Heart left ventricle (tissue), 16 donors: ENCODE measurements around the gene ITPR2. TPM values are rescaled to one million over a fixed set of nuclear protein-coding genes. Genes with fewer than 3 reads are reported as not detected.

Source experiments
- ATAC-seq, 4 donors: fragments of 200-7000 bp; cut with Tn5 transposase; one replicate each; pipeline ENCODE4 v1.9.1; 2020 to 2022; ENCODE audit warnings: moderate library complexity in 4 of 4, mild to moderate bottlenecking in 3 of 4, moderate number of reproducible peaks in 1 of 4
- DNase-seq, 5 donors: peaks; one replicate each; pipeline ENCODE4 v3.0.0-alpha.2; 2020
- H3K27ac ChIP-seq, 12 donors: fragments of 200-600 bp; sonication (generic) in 4 of 12; one replicate each; pipeline versions ENCODE4 v1.5.0 to v1.8.0; 2016 to 2022; ENCODE audit warnings: mild to moderate bottlenecking in 2 of 12
- H3K27me3 ChIP-seq, 9 donors: fragments of 200-600 bp; sonication (generic) in 2 of 9; one replicate each; pipeline versions ENCODE4 v1.5.1 to v1.8.0; 2016 to 2022; ENCODE audit warnings: mild to moderate bottlenecking in 3 of 9
- H3K36me3 ChIP-seq, 9 donors: fragments of 200-600 bp; sonication (generic) in 2 of 9; one replicate each; pipeline versions ENCODE4 v1.5.0 to v1.8.0; 2018 to 2022; ENCODE audit warnings: mild to moderate bottlenecking in 2 of 9
- H3K4me1 ChIP-seq, 12 donors: fragments of 200-600 bp; sonication (generic) in 4 of 12; one replicate each; pipeline versions ENCODE4 v1.5.0 to v1.8.0; 2016 to 2022; ENCODE audit warnings: mild to moderate bottlenecking in 3 of 12
- H3K4me3 ChIP-seq, 12 donors: fragments of 200-600 bp; sonication (generic) in 4 of 12; one replicate each; pipeline versions ENCODE4 v1.5.0 to v1.8.0; 2017 to 2022; ENCODE audit warnings: mild to moderate bottlenecking in 9 of 12, moderate library complexity in 4 of 12
- H3K9me3 ChIP-seq, 12 donors: fragments of 200-600 bp; sonication (generic) in 4 of 12; one replicate each; pipeline versions ENCODE4 v1.5.0 to v1.8.0; 2016 to 2022; ENCODE audit warnings: mild to moderate bottlenecking in 1 of 12
- CTCF ChIP-seq, 12 donors: fragments of 200-600 bp; sonication (generic) in 4 of 12; IDR thresholded peaks; one replicate each; pipeline versions ENCODE4 v1.5.0 to v1.8.0; 2018 to 2022; ENCODE audit warnings: antibody characterized with exemption in 12 of 12, mild to moderate bottlenecking in 5 of 12
- POLR2A ChIP-seq, 2 donors: fragments of 450-650 bp; IDR thresholded peaks; one replicate each; pipeline ENCODE4 v1.6.1; 2017; ENCODE audit warnings: antibody characterized with exemption in 2 of 2, mild to moderate bottlenecking in 2 of 2, moderate library complexity in 2 of 2
- WGBS, 4 donors: extraction: QIAGEN DNeasy Blood & Tissue Kit in 2 of 4; methylation state at CpG; one replicate each; pipeline versions ENCODE4 v1.1.5 to v1.1.7; 2013 to 2018; 5-methylcytosine and 5-hydroxymethylcytosine counted together
- intact Hi-C, 10 donors: fragments of 100-400 bp; cut with DNase I; formaldehyde crosslinking; loops; one replicate each; pipeline versions ENCODE4 v1.11.1 to v1.14.2; 2022
- polyA plus RNA-seq, 2 donors: library from polyadenylated mRNA; stranded (reverse); fragments of 200-250 nt; gene quantifications; one replicate each; pipeline ENCODE4 v1.2.3, GENCODE V29; 2013
- total RNA-seq, 9 donors: library from RNA; depleted of rRNA in 2 of 9; stranded (reverse); fragments of >200 nt in 2 of 9; fragmentation: NEBNext Ultra II Directional in 3 of 9; extraction: Animal tissue kit (Norgen Biotek cat#: 25700) in 3 of 9; gene quantifications; one replicate each; pipeline versions ENCODE4 v1.1.0 to v1.2.4, GENCODE V29; 2016 to 2023
- donor health status: ischemic (EF 13 %, LVEDD 7.1; RV severe dilation, severe dysfunction).
- donor health status: healthy with polysubstance abuse.
- donor health status: DM: no; HTN: yes; CAD: no.
- donor health status: DM: no; HTN: no; CAD: no.
- donor health status: ischemic (EF 25% LVEDD 6.9; RV normal size, moderate dysfunction).
- donor health status: ischemic (EF 25% LVEDD 5.7; RV mildly dilated, moderate dysfunction).
- donor health status: healthy.
- donor health status: DM: yes; HTN: yes; CAD: no.
- donor health status: ischemic (EF 35%, LVEDD 5.7; RV mildly dilated, moderate dysfunction).
- donor health status: nonischemic (EF 11% LVEDD 7.7; RV severe dilation, severe dysfunction).
- donor health status: DM: yes; HTN: yes; CAD: no.
- donor health status: PGD.
- donor health status: ischemic (EF 29% LVEDD 5.4; RV normal size, mild dysfunction).
- donor health status: nonischemic (EF 23%, LVEDD 6.1; RV moderate dilation, normal function).

The ITPR2 gene
- total and polyA plus RNA-seq, 11 donors: 3.4 to 45.6 (median 11.8) TPM

- WGBS, 4 donors: 89 to 95% (median 92%) methylated on average over 13 of the region's 13 CpGs
- no peak for ATAC-seq
- H3K27ac ChIP-seq: no peak overlapping the region
- H3K9me3 ChIP-seq: no peaks in the 10 kb centered on the region
- no peaks in the 10 kb centered on the region for H3K27me3 ChIP-seq
- H3K36me3 ChIP-seq: peaks cover 0 to 20% (median 10%) of the 10 kb centered on the region in 9 donors
- TF ChIP-seq POLR2A (IDR thresholded peaks at IDR 0.05): no peak
- no peak for TF ChIP-seq CTCF (IDR thresholded peaks at IDR 0.05)
- no peak overlapping the region for H3K4me3 ChIP-seq
- no peak for DNase-seq
- H3K4me1 ChIP-seq: peaks cover 0 to 23% (median 0%) of the 10 kb centered on the region in 12 donors
- intact Hi-C loops: no loop called here
These were observed 493.0 kb downstream of the ITPR2 start for GRCh38 chr12:26339976-26340375.

- 79 to 82% (median 81%) methylated on average over 11 of the region's 11 CpGs for WGBS, 4 donors
- intact Hi-C loops: no loop called here
- Histone ChIP-seq H3K36me3 (peaks cover 0 to 20% (median 10%) of the 10 kb centered on the region in 9 donors), H3K27me3 (no peaks in the 10 kb centered on the region), H3K4me1 (peaks cover 0 to 23% (median 0%) of the 10 kb centered on the region in 12 donors), H3K4me3 (no peak overlapping the region), H3K27ac (no peak overlapping the region), H3K9me3 (no peaks in the 10 kb centered on the region)
- DNase-seq (no peak), ATAC-seq (no peak)
- TF ChIP-seq POLR2A (IDR thresholded peaks at IDR 0.05) (no peak), CTCF (IDR thresholded peaks at IDR 0.05) (no peak)
These were observed 494.1 kb downstream of the ITPR2 start for GRCh38 chr12:26338586-26339572.

- ATAC-seq (no peak), DNase-seq (no peak)
- peaks cover 0 to 13% (median 0%) of the 10 kb centered on the region in 12 donors for H3K4me1 ChIP-seq
- no peak overlapping the region for H3K27ac ChIP-seq
- intact Hi-C loops: no loop called here
- no peak for TF ChIP-seq CTCF (IDR thresholded peaks at IDR 0.05)
- TF ChIP-seq POLR2A (IDR thresholded peaks at IDR 0.05): no peak
- H3K4me3 ChIP-seq: no peak overlapping the region
- no peaks in the 10 kb centered on the region for H3K9me3 ChIP-seq
- WGBS, 4 donors: 85 to 90% (median 88%) methylated on average over 6 of the region's 6 CpGs
- H3K36me3 ChIP-seq: peaks cover 0 to 20% (median 10%) of the 10 kb centered on the region in 9 donors
- H3K27me3 ChIP-seq: no peaks in the 10 kb centered on the region
These were observed 497.3 kb downstream of the ITPR2 start for GRCh38 chr12:26335651-26336050.

DNA sequence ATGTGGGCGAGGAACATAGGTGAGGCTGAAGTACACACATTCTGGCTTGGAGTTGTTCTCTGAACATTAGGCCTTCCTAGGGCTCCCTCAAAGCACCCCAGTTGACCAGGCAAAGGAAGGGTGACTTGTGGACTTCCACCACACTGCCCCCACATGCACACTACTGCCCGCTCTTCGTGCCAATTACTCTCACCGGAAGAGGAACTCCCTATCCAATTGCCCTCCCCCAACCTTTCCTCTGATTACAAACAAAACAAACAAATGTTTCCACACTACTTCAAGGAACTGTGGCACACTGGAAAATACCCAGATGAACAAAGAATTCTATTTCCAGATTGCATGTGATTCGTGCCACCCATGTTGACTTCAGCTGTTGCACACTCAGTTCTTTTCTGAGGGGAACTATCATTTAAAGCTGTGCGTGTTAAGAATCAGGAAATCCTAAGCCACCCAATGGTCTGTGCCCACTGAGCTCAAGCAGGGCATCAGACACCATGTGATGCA lies 498.3 kb downstream of the ITPR2 start:
- intact Hi-C loops: no loop called here
- TF ChIP-seq CTCF (IDR thresholded peaks at IDR 0.05) (no peak), POLR2A (IDR thresholded peaks at IDR 0.05) (no peak)
- H3K4me1 ChIP-seq: peaks cover 0 to 3% (median 0%) of the 10 kb centered on the region in 12 donors
- 84 to 87% (median 85%) methylated on average over 6 of the region's 6 CpGs for WGBS, 4 donors
- ATAC-seq: peak; percentile 63 to 84 (median 74)
- H3K27ac ChIP-seq: peak overlapping the region in 1 of 12 donors; percentile 12
- H3K36me3 ChIP-seq: peaks cover 0 to 15% (median 7%) of the 10 kb centered on the region in 9 donors
- no peaks in the 10 kb centered on the region for H3K9me3 ChIP-seq
- no peaks in the 10 kb centered on the region for H3K27me3 ChIP-seq
- peak in 3 of 5 donors; percentile 28 to 55 (median 42) for DNase-seq
- no peak overlapping the region for H3K4me3 ChIP-seq
